Activated naive CD4-positive, alpha-beta T cell treated with anti-CD3 and anti-CD28 coated beads, Interleukin-2, amount 10 ng/mL, durations not matched to agents 7 days and 5 days (primary cell): ENCODE data around the gene ZNF584.

Source experiments
- CTCF ChIA-PET: fragments of 350-600 bp; sonication (Branson Sonifier 250); formaldehyde crosslinking; loops from one replicate; lab custom pipeline; 2021; ENCODE audit warnings: antibody characterized with exemption; lab: Charles Lee
- DNase-seq: peaks from one replicate; pipeline ENCODE4 v3.0.0-alpha.2; 2020
- H3K27ac Mint-ChIP-seq: one replicate; pipeline ENCODE4 v1.8.0; 2021; ENCODE audit warnings: mild to moderate bottlenecking, moderate library complexity, mixed read lengths
- H3K27me3 Mint-ChIP-seq: one replicate; pipeline ENCODE4 v1.8.0; 2021; ENCODE audit warnings: mild to moderate bottlenecking, mixed read lengths
- H3K36me3 Mint-ChIP-seq: one replicate; pipeline ENCODE4 v1.8.0; 2021; ENCODE audit warnings: mixed read lengths
- H3K4me1 Mint-ChIP-seq: one replicate; pipeline ENCODE4 v1.8.0; 2021; ENCODE audit warnings: mixed read lengths
- H3K4me3 Mint-ChIP-seq: one replicate; pipeline ENCODE4 v1.8.0; 2021; ENCODE audit warnings: mild to moderate bottlenecking, moderate library complexity, mixed read lengths
- H3K9me3 Mint-ChIP-seq: one replicate; pipeline ENCODE4 v1.8.0; 2021; ENCODE audit warnings: mixed read lengths

ZNF584 gene

GRCh38 chr19:58450856-58451357 is 42.5 kb downstream of the ZNF584 start:
- peak overlapping the region; percentile 70 for H3K27ac Mint-ChIP-seq
- CTCF ChIA-PET: interaction anchor here (0.8 to 1.0 kb wide), 2 partner anchors 42 to 88 kb away, joined by 3 read pairs; partner anchors contain the start of genes ZNF497 and ZNF584
- peaks cover 23% of the 10 kb centered on the region for H3K36me3 Mint-ChIP-seq
- H3K4me3 Mint-ChIP-seq: peak overlapping the region; percentile 67
- peaks cover 22% of the 10 kb centered on the region for H3K4me1 Mint-ChIP-seq
- no peak for DNase-seq
- H3K9me3 Mint-ChIP-seq: peaks cover 13% of the 10 kb centered on the region
- H3K27me3 Mint-ChIP-seq: peaks cover 38% of the 10 kb centered on the region

GRCh38 chr19:58451358-58452101 is 43.1 kb downstream of the ZNF584 start, which contains the start of gene ZNF324B:
ZNF324B (plus strand) TSS chr19:58451622; CDS start chr19:58453702, 2,080 bp downstream.
- peaks cover 22% of the 10 kb centered on the region for H3K4me1 Mint-ChIP-seq
- peaks cover 32% of the 10 kb centered on the region for H3K27me3 Mint-ChIP-seq
- peaks cover 13% of the 10 kb centered on the region for H3K9me3 Mint-ChIP-seq
- H3K4me3 Mint-ChIP-seq: peak within 1 kb of the TSS; percentile 67
- H3K36me3 Mint-ChIP-seq: peaks cover 28% of the 10 kb centered on the region
- DNase-seq: peak; percentile 98
- CTCF ChIA-PET: interaction anchor here (0.8 to 1.0 kb wide), 2 partner anchors 43 to 89 kb away, joined by 3 read pairs; partner anchors contain the start of genes ZNF497 and ZNF584
- peak within 1 kb of the TSS; percentile 70 for H3K27ac Mint-ChIP-seq

- CTCF ChIA-PET: no interaction called here
- Mint-ChIP-seq H3K36me3 (peaks cover 34% of the 10 kb centered on the region), H3K4me1 (peaks cover 22% of the 10 kb centered on the region), H3K9me3 (peaks cover 6% of the 10 kb centered on the region), H3K27me3 (peaks cover 22% of the 10 kb centered on the region), H3K4me3 (no peak overlapping the region), H3K27ac (no peak overlapping the region)
- DNase-seq: no peak
Measured at GRCh38 chr19:58453743-58454142, 45.3 kb downstream of the ZNF584 start.

GRCh38 chr19:58455306-58455705 is 46.9 kb downstream of the ZNF584 start:
- no peak overlapping the region for H3K27ac Mint-ChIP-seq
- peaks cover 36% of the 10 kb centered on the region for H3K36me3 Mint-ChIP-seq
- CTCF ChIA-PET: no interaction called here
- DNase-seq: no peak
- H3K9me3 Mint-ChIP-seq: no peaks in the 10 kb centered on the region
- H3K27me3 Mint-ChIP-seq: peaks cover 8% of the 10 kb centered on the region
- H3K4me3 Mint-ChIP-seq: no peak overlapping the region
- peaks cover 22% of the 10 kb centered on the region for H3K4me1 Mint-ChIP-seq

GRCh38 chr19:58456111-58456510 is 47.7 kb downstream of the ZNF584 start:
- Mint-ChIP-seq H3K27ac (no peak overlapping the region), H3K4me3 (no peak overlapping the region), H3K9me3 (no peaks in the 10 kb centered on the region), H3K4me1 (peaks cover 16% of the 10 kb centered on the region), H3K27me3 (peaks cover 3% of the 10 kb centered on the region), H3K36me3 (peaks cover 36% of the 10 kb centered on the region)
- CTCF ChIA-PET: no interaction called here
- DNase-seq: no peak

GRCh38 chr19:58460039-58460438 is 51.6 kb downstream of the ZNF584 start:
- Mint-ChIP-seq H3K27me3 (no peaks in the 10 kb centered on the region), H3K9me3 (no peaks in the 10 kb centered on the region), H3K4me3 (no peak overlapping the region), H3K36me3 (peaks cover 22% of the 10 kb centered on the region), H3K4me1 (no peaks in the 10 kb centered on the region), H3K27ac (no peak overlapping the region)
- no peak for DNase-seq
- CTCF ChIA-PET: no interaction called here

- no peak overlapping the region for H3K27ac Mint-ChIP-seq
- peaks cover 23% of the 10 kb centered on the region for H3K4me1 Mint-ChIP-seq
- H3K9me3 Mint-ChIP-seq: no peaks in the 10 kb centered on the region
- CTCF ChIA-PET: interaction anchor here (0.7 kb wide), 1 partner anchor 54 kb away, joined by 3 read pairs; the partner anchor contains the start of gene ZBTB45
- peaks cover 14% of the 10 kb centered on the region for H3K27me3 Mint-ChIP-seq
- DNase-seq: no peak
- peaks cover 11% of the 10 kb centered on the region for H3K36me3 Mint-ChIP-seq
- H3K4me3 Mint-ChIP-seq: peak overlapping the region; percentile 81
Measured at GRCh38 chr19:58466089-58466759, 57.8 kb downstream of the ZNF584 start.

- H3K9me3 Mint-ChIP-seq: no peaks in the 10 kb centered on the region
- H3K4me1 Mint-ChIP-seq: peaks cover 23% of the 10 kb centered on the region
- H3K27me3 Mint-ChIP-seq: peaks cover 14% of the 10 kb centered on the region
- CTCF ChIA-PET: interaction anchor here (0.7 to 1.5 kb wide), 2 partner anchors 52 to 53 kb away, joined by 3 to 6 read pairs; partner anchors contain the start of gene ZBTB45
- H3K27ac Mint-ChIP-seq: peak within 1 kb of the TSS; percentile 76
- peaks cover 11% of the 10 kb centered on the region for H3K36me3 Mint-ChIP-seq
- H3K4me3 Mint-ChIP-seq: peak within 1 kb of the TSS; percentile 81
- DNase-seq: peak; percentile 98
Measured at GRCh38 chr19:58466760-58467589, 58.5 kb downstream of the ZNF584 start, which contains the start of gene ZNF324. ZNF324 (plus strand) TSS chr19:58467080; CDS start chr19:58469186, 2,106 bp downstream.
